HepG2 (cell line): Measurements from ENCODE around the gene ZBTB21. TPM values are rescaled to one million over a fixed set of nuclear protein-coding genes. Genes with fewer than 3 reads are reported as not detected.

Experiments
- CCAR2 ChIP-seq: fragments of 200-400 bp; formaldehyde crosslinking; optimal IDR thresholded peaks from 2 replicates; pipeline ENCODE3; 2018; ENCODE audit warnings: low read depth, mild to moderate bottlenecking, low read length, moderate library complexity
- GATA4 ChIP-seq: sonication (generic); IDR thresholded peaks from 2 replicates; pipeline ENCODE4 v1.6.1; 2016; ENCODE audit warnings: antibody characterized with exemption, low read depth, borderline replicate concordance
- GTF2F1 ChIP-seq: fragments of 150-350 bp; IDR thresholded peaks from 2 replicates; pipeline ENCODE4 v1.6.1; 2014; ENCODE audit warnings: low read length
- MBNL3 ChIP-seq: fragments of 250-450 bp; sonication (Bioruptor Pico); conservative IDR thresholded peaks from 2 replicates; pipeline ENCODE4 v1.8.0; 2022; ENCODE audit warnings: mild to moderate bottlenecking, inconsistent platforms
- NFE2L2 ChIP-seq: fragments of 150-350 bp; IDR thresholded peaks from 2 replicates; pipeline ENCODE4 v1.6.1; 2014; ENCODE audit warnings: low read length
- ZNF326 ChIP-seq: sonication (generic); formaldehyde crosslinking; IDR thresholded peaks from 2 replicates; pipeline ENCODE4 v1.4.0; 2020; ENCODE audit warnings: missing genetic modification reagents, borderline replicate concordance
- ZNF558 ChIP-seq: sonication (generic); formaldehyde crosslinking; IDR thresholded peaks from 2 replicates; pipeline ENCODE4 v1.9.0; 2022; ENCODE audit warnings: mild to moderate bottlenecking, missing genetic modification reagents, borderline replicate concordance
- ZNF577 ChIP-seq: sonication (generic); formaldehyde crosslinking; IDR thresholded peaks from 2 replicates; pipeline ENCODE4 v1.4.0; 2020; ENCODE audit warnings: mild to moderate bottlenecking, low read depth, missing genetic modification reagents, borderline replicate concordance
- ZNF615 ChIP-seq: sonication (generic); formaldehyde crosslinking; IDR thresholded peaks from 2 replicates; pipeline ENCODE4 v1.5.0; 2020; ENCODE audit warnings: mild to moderate bottlenecking, missing genetic modification reagents, borderline replicate concordance
- ZNF850 ChIP-seq: sonication (generic); formaldehyde crosslinking; conservative IDR thresholded peaks from 2 replicates; pipeline ENCODE4 v1.9.0; 2021; ENCODE audit warnings: mild to moderate bottlenecking, missing genetic modification reagents
- ZNF878 ChIP-seq: sonication (generic); formaldehyde crosslinking; IDR thresholded peaks from 2 replicates; pipeline ENCODE4 v1.8.1; 2023; ENCODE audit warnings: mild to moderate bottlenecking, missing genetic modification reagents, moderate library complexity
- polyA plus RNA-seq, 8 experiments: library from polyadenylated mRNA; depleted of rRNA in 3 of 8; stranded (reverse) in 7 of 8; unstranded in 1 of 8; fragments of >200 nt; fragmentation: Illumina TruSeq in 4 of 8; extraction: Trizol in 4 of 8; gene quantifications; 2 replicates each; pipeline versions ENCODE4 v1.2.1 to v1.2.3, GENCODE V29; 2011 to 2016; ENCODE audit warnings: low read depth in 4 of 8, missing spikeins in 1 of 8, mixed read lengths in 1 of 8; ENCODE audit not compliant: insufficient read depth in 1 of 8
- total RNA-seq, 5 experiments: library from RNA; depleted of rRNA; stranded (reverse); fragments of >200 nt; fragmentation: Illumina TruSeq; extraction: Trizol; gene quantifications; 2 replicates each; pipeline ENCODE4 v1.2.3, GENCODE V29; 2016; ENCODE audit warnings: low read depth in 1 of 5
- TF ChIP-seq, protein P1 (sequence below): sonication (generic); formaldehyde crosslinking; IDR thresholded peaks from 2 replicates; pipeline ENCODE4 v1.8.0; 2022; ENCODE audit warnings: missing genetic modification reagents, mild to moderate bottlenecking, inconsistent platforms, borderline replicate concordance
- TF ChIP-seq, protein P2 (sequence below): sonication (generic); formaldehyde crosslinking; IDR thresholded peaks from 2 replicates; pipeline ENCODE4 v1.8.1; 2023; ENCODE audit warnings: mild to moderate bottlenecking, moderate library complexity, missing genetic modification reagents
- TF ChIP-seq, protein P3 (sequence below): sonication (generic); formaldehyde crosslinking; IDR thresholded peaks from 2 replicates; pipeline ENCODE4 v1.4.0; 2020; ENCODE audit warnings: mild to moderate bottlenecking, missing genetic modification reagents
- TF ChIP-seq, protein P4 (sequence below): sonication (generic); formaldehyde crosslinking; IDR thresholded peaks from 2 replicates; pipeline ENCODE4 v1.4.0; 2020; ENCODE audit warnings: missing genetic modification reagents
- TF ChIP-seq, protein P5 (sequence below): sonication (generic); formaldehyde crosslinking; IDR thresholded peaks from 2 replicates; pipeline ENCODE4 v1.4.0; 2020; ENCODE audit warnings: missing genetic modification reagents
- TF ChIP-seq, protein P6 (sequence below): sonication (generic); formaldehyde crosslinking; IDR thresholded peaks from 2 replicates; pipeline ENCODE4 v1.8.0; 2022; ENCODE audit warnings: mild to moderate bottlenecking, missing genetic modification reagents

ZBTB21 gene
- total and polyA plus RNA-seq, 2 of the 13 experiments (the other 11 are each of a cell fraction or from before 2014, with no cell fraction given): 4.5 to 6.1 TPM

DNA sequence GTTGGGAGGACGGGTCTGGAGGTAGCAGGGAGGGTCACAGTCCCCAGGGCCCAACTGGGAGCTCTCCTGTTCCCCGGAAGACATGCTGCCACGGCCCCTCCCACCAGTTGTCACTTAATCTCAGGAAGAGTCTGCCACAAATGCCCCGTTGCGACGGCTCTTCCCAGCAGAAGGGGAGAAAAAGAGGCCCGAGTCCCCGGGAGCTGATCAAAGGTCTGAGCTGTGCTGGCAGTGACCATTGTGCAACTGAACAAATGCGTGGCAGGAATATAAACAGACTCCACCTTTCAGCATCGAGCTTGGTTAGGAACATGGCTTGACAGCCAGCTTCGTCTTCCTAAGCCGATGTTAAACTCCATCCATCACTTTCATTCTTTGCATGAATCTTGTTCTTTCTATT is 27.8 kb upstream of the ZBTB21 start (continued):
- TF ChIP-seq, protein P1, sequence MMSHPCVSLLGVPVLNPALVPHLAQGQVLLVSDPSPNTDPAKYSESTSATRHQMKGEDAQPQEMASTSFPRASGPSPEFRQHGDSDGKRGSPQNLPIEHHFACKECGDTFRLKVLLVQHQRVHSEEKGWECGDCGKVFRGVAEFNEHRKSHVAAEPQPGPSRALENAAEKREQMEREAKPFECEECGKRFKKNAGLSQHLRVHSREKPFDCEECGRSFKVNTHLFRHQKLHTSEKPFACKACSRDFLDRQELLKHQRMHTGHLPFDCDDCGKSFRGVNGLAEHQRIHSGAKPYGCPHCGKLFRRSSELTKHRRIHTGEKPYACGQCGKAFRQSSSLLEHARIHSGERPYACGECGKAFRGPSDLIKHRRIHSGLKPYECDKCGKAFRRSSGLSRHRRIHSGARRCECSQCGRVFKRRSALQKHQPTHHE (CRISPR knock-in tag): no peak
- TF ChIP-seq, protein P2, sequence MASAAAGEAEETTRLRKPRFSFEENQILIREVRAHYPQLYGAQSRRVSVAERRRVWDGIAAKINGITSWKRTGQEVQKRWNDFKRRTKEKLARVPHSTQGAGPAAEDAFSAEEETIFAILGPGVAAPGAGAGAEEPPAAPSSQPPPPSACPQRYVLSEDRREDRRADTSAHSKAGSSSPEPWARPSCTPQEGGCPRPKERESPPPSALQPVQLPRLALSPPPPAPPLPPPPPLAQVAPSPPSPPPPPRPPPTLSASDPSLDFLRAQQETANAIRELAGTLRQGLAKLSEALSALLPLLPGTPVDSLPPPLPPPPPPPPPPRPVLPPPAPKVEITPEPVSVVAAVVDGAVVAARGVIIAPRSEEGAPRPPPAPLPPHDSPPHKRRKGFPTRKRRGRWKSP: no peak
- TF ChIP-seq, protein P3, sequence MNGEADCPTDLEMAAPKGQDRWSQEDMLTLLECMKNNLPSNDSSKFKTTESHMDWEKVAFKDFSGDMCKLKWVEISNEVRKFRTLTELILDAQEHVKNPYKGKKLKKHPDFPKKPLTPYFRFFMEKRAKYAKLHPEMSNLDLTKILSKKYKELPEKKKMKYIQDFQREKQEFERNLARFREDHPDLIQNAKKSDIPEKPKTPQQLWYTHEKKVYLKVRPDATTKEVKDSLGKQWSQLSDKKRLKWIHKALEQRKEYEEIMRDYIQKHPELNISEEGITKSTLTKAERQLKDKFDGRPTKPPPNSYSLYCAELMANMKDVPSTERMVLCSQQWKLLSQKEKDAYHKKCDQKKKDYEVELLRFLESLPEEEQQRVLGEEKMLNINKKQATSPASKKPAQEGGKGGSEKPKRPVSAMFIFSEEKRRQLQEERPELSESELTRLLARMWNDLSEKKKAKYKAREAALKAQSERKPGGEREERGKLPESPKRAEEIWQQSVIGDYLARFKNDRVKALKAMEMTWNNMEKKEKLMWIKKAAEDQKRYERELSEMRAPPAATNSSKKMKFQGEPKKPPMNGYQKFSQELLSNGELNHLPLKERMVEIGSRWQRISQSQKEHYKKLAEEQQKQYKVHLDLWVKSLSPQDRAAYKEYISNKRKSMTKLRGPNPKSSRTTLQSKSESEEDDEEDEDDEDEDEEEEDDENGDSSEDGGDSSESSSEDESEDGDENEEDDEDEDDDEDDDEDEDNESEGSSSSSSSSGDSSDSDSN: peak; percentile 35
- TF ChIP-seq, protein P4, sequence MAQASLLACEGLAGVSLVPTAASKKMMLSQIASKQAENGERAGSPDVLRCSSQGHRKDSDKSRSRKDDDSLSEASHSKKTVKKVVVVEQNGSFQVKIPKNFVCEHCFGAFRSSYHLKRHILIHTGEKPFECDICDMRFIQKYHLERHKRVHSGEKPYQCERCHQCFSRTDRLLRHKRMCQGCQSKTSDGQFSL (CRISPR knock-in tag): no peak
- no peak for TF ChIP-seq ZNF850
- no peak for TF ChIP-seq ZNF577 (CRISPR knock-in tag)
- TF ChIP-seq, protein P5, sequence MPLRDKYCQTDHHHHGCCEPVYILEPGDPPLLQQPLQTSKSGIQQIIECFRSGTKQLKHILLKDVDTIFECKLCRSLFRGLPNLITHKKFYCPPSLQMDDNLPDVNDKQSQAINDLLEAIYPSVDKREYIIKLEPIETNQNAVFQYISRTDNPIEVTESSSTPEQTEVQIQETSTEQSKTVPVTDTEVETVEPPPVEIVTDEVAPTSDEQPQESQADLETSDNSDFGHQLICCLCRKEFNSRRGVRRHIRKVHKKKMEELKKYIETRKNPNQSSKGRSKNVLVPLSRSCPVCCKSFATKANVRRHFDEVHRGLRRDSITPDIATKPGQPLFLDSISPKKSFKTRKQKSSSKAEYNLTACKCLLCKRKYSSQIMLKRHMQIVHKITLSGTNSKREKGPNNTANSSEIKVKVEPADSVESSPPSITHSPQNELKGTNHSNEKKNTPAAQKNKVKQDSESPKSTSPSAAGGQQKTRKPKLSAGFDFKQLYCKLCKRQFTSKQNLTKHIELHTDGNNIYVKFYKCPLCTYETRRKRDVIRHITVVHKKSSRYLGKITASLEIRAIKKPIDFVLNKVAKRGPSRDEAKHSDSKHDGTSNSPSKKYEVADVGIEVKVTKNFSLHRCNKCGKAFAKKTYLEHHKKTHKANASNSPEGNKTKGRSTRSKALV: no peak
- no peak for TF ChIP-seq ZNF558 (CRISPR knock-in tag)
- TF ChIP-seq MBNL3 (CRISPR knock-in tag): no peak
- TF ChIP-seq GATA4: no peak
- TF ChIP-seq ZNF326 (CRISPR knock-in tag): no peak
- TF ChIP-seq NFE2L2: no peak
- TF ChIP-seq ZNF615 (CRISPR knock-in tag): no peak
- TF ChIP-seq GTF2F1: no peak
- no peak for TF ChIP-seq CCAR2
- TF ChIP-seq ZNF878: no peak
- TF ChIP-seq, protein P6, sequence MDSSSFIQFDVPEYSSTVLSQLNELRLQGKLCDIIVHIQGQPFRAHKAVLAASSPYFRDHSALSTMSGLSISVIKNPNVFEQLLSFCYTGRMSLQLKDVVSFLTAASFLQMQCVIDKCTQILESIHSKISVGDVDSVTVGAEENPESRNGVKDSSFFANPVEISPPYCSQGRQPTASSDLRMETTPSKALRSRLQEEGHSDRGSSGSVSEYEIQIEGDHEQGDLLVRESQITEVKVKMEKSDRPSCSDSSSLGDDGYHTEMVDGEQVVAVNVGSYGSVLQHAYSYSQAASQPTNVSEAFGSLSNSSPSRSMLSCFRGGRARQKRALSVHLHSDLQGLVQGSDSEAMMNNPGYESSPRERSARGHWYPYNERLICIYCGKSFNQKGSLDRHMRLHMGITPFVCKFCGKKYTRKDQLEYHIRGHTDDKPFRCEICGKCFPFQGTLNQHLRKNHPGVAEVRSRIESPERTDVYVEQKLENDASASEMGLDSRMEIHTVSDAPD (CRISPR knock-in tag): 0 out of 2 replicates have a peak, but pooled peaks have one; percentile 21
